IPS-NIHi11 (cell line): Measurements from ENCODE around the gene RBP2.
"Not testable (repeated sequence)": the region's sequence is repeated elsewhere in the genome, so short reads cannot be mapped to it uniquely, and the experiment has no call there.

Experiments
- DNase-seq: peaks from one replicate; pipeline ENCODE4 v3.0.0; 2012; ENCODE audit warnings: mixed read lengths, low spot score

Gene RBP2

DNA sequence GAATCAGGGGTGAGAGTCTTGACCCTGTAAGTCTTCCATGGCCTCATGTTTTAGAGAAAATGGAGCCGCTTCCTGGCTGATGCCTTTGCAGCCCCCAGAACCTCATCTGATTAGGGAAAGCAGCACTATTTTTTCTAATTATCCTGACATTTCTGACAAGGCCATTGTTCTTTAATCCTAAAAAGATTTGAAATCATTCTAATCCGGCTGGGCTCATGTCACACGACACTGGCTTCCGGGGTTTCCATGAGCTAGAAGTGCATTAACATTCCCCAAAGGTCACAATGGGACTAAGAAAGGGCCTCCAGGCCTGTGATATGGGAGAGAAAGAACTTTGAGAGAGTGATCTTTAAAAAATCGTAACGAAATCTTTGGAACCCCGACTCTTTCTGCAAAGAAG, 33.1 kb downstream of the RBP2 start:
- DNase-seq = no peak

DNA sequence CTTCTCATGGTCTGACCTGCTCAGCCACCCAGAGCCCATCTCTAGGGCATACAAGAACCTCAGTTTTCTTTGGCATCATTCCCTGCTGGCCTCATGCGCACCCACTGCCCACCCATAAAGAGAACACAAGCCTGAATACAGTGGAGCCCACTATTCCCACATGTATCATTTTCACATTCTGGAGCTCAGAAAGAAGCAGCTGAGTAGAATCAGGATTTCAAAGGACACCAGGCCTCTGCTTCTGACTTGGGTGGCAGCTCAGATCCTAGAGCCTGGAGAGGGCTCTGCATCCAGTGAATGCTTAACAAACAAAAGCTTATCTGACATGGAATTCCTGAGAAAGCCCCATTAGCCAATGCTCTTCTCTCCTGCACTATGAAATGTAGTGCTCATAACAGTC, 34.7 kb downstream of the RBP2 start:
- no peak for DNase-seq

DNA sequence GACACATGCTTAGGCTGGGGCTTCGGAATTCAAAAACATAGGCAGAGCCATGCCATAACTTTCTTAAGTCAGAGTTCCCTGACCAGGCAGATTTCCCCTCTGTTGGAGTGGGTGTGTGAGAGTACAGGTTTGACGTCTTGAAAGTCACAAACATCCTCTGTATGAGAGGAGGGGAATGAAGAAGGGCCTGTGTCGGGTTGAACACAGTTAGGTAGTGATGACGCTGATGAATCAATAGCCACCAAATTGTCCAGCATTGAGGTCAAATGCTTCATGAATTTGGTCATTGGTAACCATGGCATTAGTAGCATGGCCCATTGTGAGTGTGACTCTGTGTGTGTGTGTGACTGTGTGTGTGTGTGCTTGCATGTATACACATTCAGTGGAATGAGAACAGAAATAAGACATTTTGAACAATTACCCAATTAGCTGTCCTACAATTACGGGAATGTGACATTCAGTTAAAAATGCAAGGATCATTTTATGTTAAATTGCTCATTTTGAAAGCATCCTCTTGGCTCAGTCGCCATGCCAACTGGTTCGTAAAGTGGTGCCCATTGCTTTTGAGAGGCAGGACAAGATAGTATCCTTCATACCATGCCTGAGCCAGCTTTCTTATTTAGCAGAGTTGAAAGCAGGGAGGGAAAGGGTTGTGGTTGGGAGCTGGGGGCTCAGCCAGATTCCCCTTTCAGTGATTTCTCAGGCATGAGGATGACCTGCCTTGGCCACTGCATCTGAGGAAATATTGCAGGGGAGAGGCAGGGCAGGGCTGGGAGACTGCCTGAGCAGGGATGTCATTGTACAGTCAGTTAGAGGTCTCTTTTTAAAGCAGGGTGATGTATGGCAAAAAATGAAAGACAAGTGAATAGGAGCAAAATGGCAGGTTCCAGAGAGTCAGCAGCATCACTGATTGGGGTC, 35.4 kb downstream of the RBP2 start:
- DNase-seq = no peak

DNA sequence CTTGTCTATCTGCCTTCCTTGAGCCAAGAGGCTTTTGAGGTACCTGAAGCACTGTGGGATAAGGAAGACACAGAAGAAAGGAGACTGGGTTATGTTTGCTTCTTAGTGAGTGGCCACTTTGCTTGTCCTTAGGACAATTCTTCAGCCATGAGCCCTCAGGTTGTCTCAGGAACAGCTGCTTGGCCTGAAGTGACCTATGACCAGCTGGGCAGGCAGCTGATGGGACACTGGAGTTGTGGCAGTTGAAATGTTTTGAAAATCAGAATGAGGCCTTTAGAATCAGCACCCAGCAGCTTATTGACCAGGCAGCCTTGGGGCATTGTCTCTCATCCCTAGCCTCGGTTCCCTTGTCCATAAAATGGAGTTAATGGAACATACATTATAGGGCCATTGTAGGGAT, 37.0 kb downstream of the RBP2 start:
- no peak for DNase-seq

DNA sequence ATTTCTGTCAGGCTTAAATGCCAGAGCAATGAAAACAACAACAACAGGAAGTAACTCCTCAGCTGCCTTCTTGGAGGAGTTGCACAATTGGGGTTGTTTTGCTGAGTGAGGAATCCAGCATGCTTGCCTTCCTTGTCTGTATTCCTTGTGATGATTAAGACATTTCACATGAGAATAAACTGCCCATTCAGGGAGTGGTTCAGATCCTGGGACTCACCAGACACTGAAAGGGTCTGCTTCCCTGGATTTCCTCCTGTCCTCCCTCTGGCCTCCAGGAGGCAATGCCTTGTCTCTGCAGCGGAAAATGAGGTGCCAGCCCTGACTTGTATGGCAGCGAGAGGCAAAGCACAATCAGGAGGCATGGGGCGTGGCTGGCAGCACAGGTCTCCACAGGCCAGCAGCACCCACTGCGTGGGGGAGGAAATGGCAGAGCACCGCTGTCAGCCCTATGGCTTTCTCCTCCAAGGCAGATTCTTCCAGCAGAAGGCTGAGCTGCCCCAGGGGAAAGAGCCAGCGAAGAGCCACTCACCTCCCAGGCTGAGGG, 41.5 kb downstream of the RBP2 start:
- no peak for DNase-seq

DNA sequence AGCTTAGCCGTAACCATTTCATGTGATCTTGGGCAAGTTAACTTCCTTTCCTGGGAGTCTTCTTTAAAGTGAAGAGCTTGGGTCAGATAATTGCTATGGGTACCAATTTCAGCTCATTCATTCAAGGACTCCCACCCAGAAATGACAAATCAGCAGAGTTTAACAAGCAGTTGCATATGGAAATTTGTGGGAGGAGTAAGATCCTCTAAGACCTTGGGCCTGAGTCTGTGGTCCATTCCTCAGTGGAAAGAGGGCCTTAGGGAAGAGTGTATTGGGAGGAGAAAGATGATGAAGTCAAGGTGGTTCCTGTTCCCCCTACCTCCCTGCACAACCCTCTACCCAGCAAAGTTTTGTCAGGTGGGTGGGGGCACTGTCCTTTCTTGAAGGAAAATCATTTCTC, 42.1 kb downstream of the RBP2 start:
- no peak for DNase-seq

- DNase-seq = no peak
Measured at GRCh38 chr3:139433089-139433488, 43.2 kb downstream of the RBP2 start.

GRCh38 chr3:139430493-139430892, 45.8 kb downstream of the RBP2 start:
- DNase-seq = no peak

- peak; percentile 76 for DNase-seq
Measured at GRCh38 chr3:139427283-139428060, 48.8 kb downstream of the RBP2 start.

GRCh38 chr3:139425745-139426400, 50.4 kb downstream of the RBP2 start:
- DNase-seq = no peak

DNA sequence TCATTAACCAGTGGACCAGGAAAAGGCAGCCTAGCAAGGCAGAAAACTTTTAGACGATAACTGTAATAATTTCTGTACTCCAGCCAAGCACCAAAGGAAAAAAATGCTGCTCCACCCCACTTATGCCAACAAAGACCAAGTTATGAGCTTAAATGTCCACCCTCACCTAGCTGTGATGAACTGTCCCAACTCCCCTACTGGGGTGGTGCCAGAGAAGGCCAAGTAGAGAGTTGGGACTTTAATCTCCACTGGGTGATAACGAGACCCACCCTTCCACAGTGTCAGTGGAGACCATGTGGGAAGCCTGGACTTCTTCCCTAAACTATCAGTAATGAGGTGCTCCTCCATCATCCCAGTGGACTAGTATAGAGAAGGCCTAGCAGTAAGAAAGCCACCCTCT, 53.1 kb downstream of the RBP2 start:
- DNase-seq = no peak

- DNase-seq = no peak
Measured at GRCh38 chr3:139421460-139421859, 54.9 kb downstream of the RBP2 start.

- DNase-seq = no peak
Measured at GRCh38 chr3:139421040-139421439, 55.3 kb downstream of the RBP2 start.

DNA sequence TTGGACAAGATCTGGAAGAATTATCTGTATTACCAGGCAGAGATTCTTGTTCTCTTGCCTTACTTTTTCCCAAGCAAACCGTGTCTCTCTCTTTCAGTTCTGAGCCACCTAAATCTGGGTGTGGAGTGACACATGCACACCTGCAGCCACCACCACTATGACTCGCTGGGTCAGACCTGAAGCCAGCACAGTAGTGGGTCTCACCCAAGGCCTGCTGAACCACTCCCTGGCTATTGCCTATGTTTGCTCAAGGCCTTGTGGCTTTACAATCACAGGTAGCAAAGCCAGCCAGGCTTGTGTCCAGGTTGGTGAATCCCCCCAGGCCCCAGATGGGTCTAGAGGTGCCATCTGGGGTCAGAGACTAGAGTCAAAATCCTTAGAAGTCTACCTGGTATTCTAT, 58.2 kb downstream of the RBP2 start:
- DNase-seq = no peak

GRCh38 chr3:139416275-139416674, 60.0 kb downstream of the RBP2 start:
- no peak for DNase-seq

DNA sequence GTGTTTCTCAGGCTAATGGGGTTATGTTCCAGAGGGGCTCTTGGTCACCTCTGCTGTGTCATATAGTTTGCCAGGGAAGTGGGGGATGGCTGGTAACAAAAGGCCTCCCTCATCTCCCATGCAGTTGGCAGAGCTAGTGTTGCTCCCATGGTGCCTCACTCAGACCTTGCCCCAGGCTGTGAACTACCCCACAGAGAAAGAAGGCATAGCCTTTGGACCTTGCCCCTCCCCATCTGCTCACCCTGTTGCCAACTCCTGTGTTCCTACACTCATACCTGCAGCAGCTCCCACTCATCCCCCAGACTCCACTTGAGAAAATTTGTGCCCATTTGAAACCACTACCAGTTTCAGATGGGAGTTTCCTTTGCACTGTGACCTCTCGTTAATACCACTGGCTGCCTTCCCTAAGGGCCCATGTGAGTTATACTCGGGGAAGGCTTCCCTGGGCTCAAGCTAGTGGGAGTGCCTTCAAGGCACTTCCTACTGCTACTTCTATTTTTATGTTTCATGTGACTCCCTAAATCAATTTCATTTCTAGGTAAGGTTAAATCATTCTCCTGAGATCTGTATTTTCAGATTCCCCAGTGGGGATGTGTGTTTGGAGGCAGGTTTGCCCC, 61.6 kb downstream of the RBP2 start:
- no peak for DNase-seq

GRCh38 chr3:139412891-139413290, 63.4 kb downstream of the RBP2 start:
- not testable (repeated sequence) for DNase-seq
